ENCODE measurements around the gene TMED10. TPM values are rescaled to one million over a fixed set of nuclear protein-coding genes. Genes with fewer than 3 reads are reported as not detected.

The TMED10 gene
- polyA plus RNA-seq, 2 of the 4 experiments (the other 2 are of a cell fraction): 290 to 354 TPM

- Histone ChIP-seq H3K4me3 (peak overlapping the region; percentile 83), H3K4me2 (peak overlapping the region; percentile 83), H3K27ac (peak overlapping the region; percentile 96), H3K4me1 (peaks cover 14% of the 10 kb centered on the region), H3K9me3 (no peaks in the 10 kb centered on the region)
- ChIA-PET POLR2A (interaction anchor here (1.0 kb wide), 1 partner anchor 103 kb away, joined by 4 read pairs; the partner anchor contains the start of gene FOS), CTCF (interaction anchor here (1.0 to 1.2 kb wide), 2 partner anchors 121 to 125 kb away, joined by 3 read pairs; no protein-coding TSS in a partner anchor)
- peak in 1 of 2 experiments; percentile 12; a peak in 2 of 6 replicates for ATAC-seq
- no peak for TF ChIP-seq POLR2A (IDR thresholded peaks at IDR 0.05; ENCODE audit: low read length)
- TF ChIP-seq CHD2 (IDR thresholded peaks at IDR 0.05; ENCODE audit: low read length, partially characterized antibody): peak; percentile 62
- no peak; the same call in 1 of the 2 replicates for TF ChIP-seq CHD4 (IDR thresholded peaks at IDR 0.05; ENCODE audit: borderline replicate concordance)
- DNase-seq (ENCODE audit: low read depth in 1 of 2, low spot score in 1 of 2): peak in 1 of 2 experiments; percentile 65
- WGBS (ENCODE audit: missing lambda C conversion rate): 6% methylated on average over 10 of the region's 10 CpGs
- FAIRE-seq: no peak
Measured at GRCh38 chr14:75175677-75176141, 703 bp downstream of the TMED10 start.

GRCh38 chr14:75174066-75174465 is 2.3 kb downstream of the TMED10 start:
- CTCF ChIA-PET: interaction anchor here (1.1 kb wide), 1 partner anchor 14 kb away, joined by 5 read pairs; no protein-coding TSS in a partner anchor
- FAIRE-seq: no peak
- 80% methylated on average over 2 of the region's 2 CpGs for WGBS (ENCODE audit: missing lambda C conversion rate)
- Histone ChIP-seq H3K27ac (no peak overlapping the region), H3K4me3 (no peak overlapping the region), H3K4me1 (peaks cover 16% of the 10 kb centered on the region), H3K9me3 (no peaks in the 10 kb centered on the region), H3K4me2 (peak overlapping the region; percentile 83)
- DNase-seq (ENCODE audit: low read depth in 1 of 2, low spot score in 1 of 2): no peak
- ATAC-seq: no peak
- POLR2A ChIA-PET: interaction anchor here (1.2 kb wide), 1 partner anchor 85 kb away, joined by 4 read pairs; no protein-coding TSS in a partner anchor
- TF ChIP-seq REST (IDR thresholded peaks at IDR 0.05): peak; percentile 17; the same call in 1 of the 2 replicates
- TF ChIP-seq ZFP36 (IDR thresholded peaks at IDR 0.05; ENCODE audit: borderline replicate concordance, partially characterized antibody): no peak

GRCh38 chr14:75170772-75171171 is 5.6 kb downstream of the TMED10 start:
- TF ChIP-seq CHD4 (IDR thresholded peaks at IDR 0.05; ENCODE audit: borderline replicate concordance): no peak
- H3K9me3 ChIP-seq: no peaks in the 10 kb centered on the region
- no peak overlapping the region for H3K4me3 ChIP-seq
- H3K4me1 ChIP-seq: peaks cover 29% of the 10 kb centered on the region
- ATAC-seq (no peak; a peak in 1 of 6 replicates), DNase-seq (ENCODE audit: low read depth in 1 of 2, low spot score in 1 of 2) (no peak), FAIRE-seq (no peak)
- POLR2A ChIA-PET: no interaction called here
- H3K4me2 ChIP-seq: no peak overlapping the region
- CTCF ChIA-PET: no interaction called here
- H3K27ac ChIP-seq: no peak overlapping the region
- WGBS (ENCODE audit: missing lambda C conversion rate): 84% methylated on average over 4 of the region's 4 CpGs

GRCh38 chr14:75168586-75169335 is 7.7 kb downstream of the TMED10 start:
- Histone ChIP-seq H3K9me3 (no peaks in the 10 kb centered on the region), H3K4me2 (peak overlapping the region; percentile 18), H3K4me1 (peaks cover 17% of the 10 kb centered on the region), H3K4me3 (no peak overlapping the region), H3K27ac (no peak overlapping the region)
- 62% methylated on average over 3 of the region's 3 CpGs for WGBS (ENCODE audit: missing lambda C conversion rate)
- no peak for ATAC-seq
- POLR2A ChIA-PET: no interaction called here
- TF ChIP-seq GATA3 (IDR thresholded peaks at IDR 0.05; ENCODE audit: borderline replicate concordance) (no peak), HEYL (CRISPR knock-in tag; IDR thresholded peaks at IDR 0.05) (no peak), BCL3 (IDR thresholded peaks at IDR 0.05) (no peak), POLR2A (IDR thresholded peaks at IDR 0.05; ENCODE audit: low read length) (no peak), MAFK (IDR thresholded peaks at IDR 0.05; ENCODE audit: partially characterized antibody) (no peak), JUN (IDR thresholded peaks at IDR 0.05) (no peak), CBX2 (IDR thresholded peaks at IDR 0.05; ENCODE audit: borderline replicate concordance, low read depth) (no peak), MYC (IDR thresholded peaks at IDR 0.05; ENCODE audit: borderline replicate concordance, low read length) (no peak)
- no peak for DNase-seq (ENCODE audit: low read depth in 1 of 2, low spot score in 1 of 2)
- CTCF ChIA-PET: interaction anchor here (0.7 to 1.4 kb wide), 3 partner anchors 34 to 113 kb away, joined by 3 read pairs; no protein-coding TSS in a partner anchor
- no peak for FAIRE-seq

Data from A549 (cell line).